NCI-H748 (cell line): ENCODE results near the gene CEP250.
"Not testable (repeated sequence)": the region's sequence is repeated elsewhere in the genome, so short reads cannot be mapped to it uniquely, and the experiment has no call there.

Experiments
- DNase-seq: peaks from one replicate; lab custom pipeline; 2025; ENCODE audit not compliant: unreplicated experiment; lab: John Stamatoyannopoulos, UW

CEP250 gene

GRCh38 chr20:35517767-35518166, 62.4 kb downstream of the CEP250 start:
- not testable (repeated sequence) for DNase-seq

GRCh38 chr20:35518955-35519354, 63.6 kb downstream of the CEP250 start:
- DNase-seq, result no peak

DNA sequence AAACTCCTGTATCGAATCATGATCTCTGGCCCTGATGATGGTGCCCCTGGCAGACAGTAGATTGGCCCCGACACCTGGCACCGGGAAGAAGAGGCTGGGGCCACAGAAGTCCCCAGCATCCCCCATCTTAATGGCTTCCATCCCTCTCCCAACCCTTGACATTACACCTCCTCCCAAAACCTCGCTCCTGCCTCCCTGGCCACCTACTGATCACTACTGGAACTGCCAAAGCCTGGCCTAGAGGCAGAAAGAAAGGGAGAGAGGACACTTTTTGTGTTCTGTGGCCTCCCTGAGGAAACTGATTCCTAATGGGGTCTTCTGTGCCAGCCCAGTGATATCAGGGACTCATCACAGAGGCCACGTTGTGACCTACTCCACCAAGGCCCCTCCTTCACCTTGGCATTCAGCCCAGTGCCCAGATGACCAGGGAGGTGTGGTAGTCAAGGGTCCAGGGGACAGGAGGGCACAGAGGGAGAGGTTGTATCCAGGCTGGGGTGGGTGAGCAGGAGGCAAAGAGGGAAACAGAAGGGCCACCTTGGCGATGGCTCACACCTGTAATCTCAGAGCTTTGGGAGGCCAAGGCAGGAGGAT, 68.0 kb downstream of the CEP250 start:
- no peak for DNase-seq

GRCh38 chr20:35525639-35526038, 70.2 kb downstream of the CEP250 start:
- no peak for DNase-seq

- no peak for DNase-seq
Measured at GRCh38 chr20:35527122-35527769, 71.8 kb downstream of the CEP250 start.

DNA sequence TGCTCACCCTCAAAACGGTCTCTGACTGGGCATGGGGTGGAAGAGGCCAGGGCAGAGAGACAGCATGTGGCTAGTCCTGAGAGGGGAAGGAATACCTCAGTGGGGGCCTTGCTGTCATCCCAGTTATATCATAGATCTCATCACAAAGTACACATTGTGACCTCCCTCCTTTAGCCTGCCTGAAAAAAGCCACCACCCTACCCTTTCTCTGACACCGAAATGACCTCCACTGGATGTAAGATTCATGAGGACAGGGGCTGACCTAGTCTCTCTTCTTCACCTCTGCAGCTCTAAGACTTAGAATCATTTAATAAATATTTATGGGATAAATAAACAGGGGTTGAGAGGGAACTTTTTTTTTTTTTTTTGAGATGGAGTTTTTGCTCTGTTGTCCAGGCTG, 74.2 kb downstream of the CEP250 start, which contains the start of gene C20orf173:
Gene C20orf173 (minus strand): TSS at position 101 of the 400 bp plus-strand sequence. CDS start 279 bp downstream, outside the sequence.
- no peak for DNase-seq

DNA sequence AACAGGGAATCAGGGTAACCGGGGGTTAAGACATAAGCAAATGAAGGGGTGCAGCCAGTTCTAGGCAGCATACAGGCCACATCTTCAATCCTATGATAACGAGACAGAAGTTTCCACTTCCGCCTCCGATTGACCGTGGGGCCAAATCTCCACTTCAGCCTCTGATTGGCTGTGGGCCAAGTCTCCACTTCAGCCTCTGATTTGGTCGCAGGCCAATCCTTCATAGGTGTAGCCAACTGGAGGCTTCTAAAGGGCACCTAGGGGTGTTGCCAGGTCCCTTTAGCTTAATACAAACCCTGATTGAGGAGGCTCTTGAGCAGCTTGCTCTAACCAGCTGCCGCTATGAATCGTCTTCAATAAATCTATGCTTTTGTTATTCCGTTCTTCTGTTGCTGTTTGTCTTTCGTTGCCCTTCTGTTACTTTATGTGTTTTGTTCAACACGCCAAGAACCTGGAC, 84.4 kb downstream of the CEP250 start:
- DNase-seq, result peak; percentile 96

DNA sequence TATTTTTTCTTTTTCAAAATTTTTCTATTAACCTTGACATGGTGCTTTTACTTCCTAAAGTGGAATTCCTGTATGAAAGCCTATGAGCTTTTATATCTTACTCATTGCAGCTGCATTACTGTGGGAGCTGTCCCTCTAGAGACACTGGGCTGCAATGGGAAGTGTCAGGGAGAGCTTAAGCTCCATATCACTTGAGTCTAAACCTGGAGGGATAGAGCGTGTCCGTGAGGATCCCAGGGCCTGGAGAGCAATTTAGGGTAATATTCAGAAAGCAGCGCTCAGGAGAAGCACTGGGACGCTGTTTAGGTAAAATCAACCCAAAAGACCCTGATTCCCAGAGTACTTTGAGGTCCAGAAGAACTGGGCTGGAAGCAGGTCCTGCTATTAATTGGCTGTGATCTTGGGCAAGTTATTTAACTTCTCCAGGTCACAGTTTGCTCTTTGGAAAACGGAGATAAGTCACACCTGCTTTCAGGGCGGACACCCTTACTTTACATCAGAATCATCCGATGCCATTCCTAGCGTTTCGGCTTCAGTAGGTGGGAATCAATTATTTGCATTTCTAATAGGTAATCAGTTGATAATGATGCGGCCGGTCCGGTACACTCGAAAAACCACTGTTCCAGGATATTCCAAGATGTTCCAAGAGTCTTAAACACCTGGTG, 85.9 kb downstream of the CEP250 start:
- DNase-seq, result peak; percentile 11

DNA sequence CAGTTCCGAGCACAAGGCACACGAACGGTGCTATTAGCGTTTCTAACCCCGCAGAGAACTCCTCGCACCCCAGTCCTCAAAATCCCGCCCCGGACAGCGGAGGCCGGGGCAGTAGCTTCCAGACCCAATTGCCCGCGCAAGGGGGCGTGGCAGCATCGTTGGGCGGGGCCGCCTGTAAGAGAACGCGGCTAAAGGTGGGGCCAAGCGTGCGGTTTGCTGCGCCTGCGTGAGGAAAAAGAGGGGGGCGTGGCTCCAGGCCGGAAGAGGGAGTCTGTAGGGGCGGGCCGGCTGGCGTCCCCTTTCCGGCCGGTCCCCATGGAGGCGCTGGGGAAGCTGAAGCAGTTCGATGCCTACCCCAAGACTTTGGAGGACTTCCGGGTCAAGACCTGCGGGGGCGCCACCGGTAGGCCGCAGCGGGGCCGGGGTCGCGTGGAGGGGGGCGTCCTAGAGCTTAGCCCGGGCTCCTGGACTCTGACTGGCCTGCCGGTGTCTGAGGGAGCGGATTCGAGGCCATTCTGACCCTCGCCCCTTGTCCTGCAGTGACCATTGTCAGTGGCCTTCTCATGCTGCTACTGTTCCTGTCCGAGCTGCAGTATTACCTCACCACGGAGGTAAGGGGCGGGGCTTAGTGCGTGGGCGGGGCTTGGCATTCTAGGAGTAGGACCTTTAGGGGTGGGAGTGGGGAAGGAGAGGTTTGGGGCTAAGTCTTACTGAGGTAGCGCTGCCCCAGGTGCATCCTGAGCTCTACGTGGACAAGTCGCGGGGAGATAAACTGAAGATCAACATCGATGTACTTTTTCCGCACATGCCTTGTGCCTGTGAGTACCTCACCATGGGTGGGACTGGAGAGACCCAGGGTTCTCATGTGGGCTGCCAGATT, 86.6 kb downstream of the CEP250 start, which contains the start of gene ERGIC3:
Gene ERGIC3 (plus strand): TSS at position 296 of the 880 bp plus-strand sequence. CDS start 20 bp downstream, at position 316.
- DNase-seq, result peak; percentile 97

- DNase-seq, result no peak
Measured at GRCh38 chr20:35542990-35543389, 87.6 kb downstream of the CEP250 start.

DNA sequence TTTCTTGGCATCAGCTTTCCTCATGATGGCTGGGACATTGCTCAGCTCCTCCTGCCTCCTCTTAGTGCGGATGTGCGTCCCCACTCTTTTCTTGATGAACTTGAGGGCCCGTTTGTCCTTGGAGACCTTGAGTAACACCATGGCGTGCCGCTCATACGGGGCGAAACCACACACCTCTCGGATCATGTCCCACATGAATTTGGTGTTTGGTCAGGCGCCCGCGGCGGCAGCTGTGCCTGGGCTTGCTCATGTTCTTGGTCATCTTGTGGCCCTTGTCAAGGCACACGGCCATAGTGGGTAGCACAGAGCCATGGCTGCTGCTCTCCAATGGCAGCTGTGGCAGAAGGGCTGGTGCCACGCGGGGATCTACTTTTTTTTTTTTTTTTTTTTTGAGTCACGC, 89.0 kb downstream of the CEP250 start:
- DNase-seq, result no peak

DNA sequence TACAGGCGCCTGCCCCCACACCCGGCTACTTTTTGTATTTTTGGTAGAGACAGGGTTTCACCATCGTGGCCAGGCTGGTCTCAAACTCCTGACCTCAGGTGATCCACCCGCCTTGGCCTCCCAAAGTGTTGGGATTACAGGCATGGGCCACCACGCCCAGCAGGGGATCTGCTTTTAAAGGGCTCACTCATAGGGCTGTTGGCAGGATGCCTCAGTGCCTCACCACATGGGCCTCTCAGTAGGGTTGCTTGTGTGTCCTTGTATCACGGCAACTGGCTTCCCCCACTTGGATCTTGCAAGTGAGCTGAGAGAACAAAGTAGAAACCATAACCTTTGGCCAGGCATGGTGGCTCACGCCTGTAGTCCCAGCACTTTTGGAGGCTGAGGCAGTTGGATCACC, 89.5 kb downstream of the CEP250 start:
- DNase-seq, result not testable (repeated sequence)

GRCh38 chr20:35546127-35546526, 90.7 kb downstream of the CEP250 start:
- DNase-seq, result no peak

DNA sequence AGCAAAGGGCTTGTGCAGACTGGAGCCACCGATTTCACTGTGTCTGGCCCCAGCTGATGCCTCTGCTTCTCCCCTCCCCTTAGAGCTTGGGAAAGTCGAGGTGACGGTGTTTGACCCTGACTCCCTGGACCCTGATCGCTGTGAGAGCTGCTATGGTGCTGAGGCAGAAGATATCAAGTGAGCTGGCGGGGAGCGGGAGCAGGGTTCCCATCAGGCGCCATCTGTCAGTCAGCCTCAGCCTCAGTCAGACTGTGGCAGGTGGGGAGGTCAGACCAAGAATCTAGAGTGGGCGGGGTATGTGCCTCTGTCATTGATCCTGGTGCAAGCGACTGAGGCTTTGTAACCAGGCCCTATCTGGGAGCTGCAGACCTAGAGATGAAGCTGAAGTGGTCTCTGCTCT, 91.9 kb downstream of the CEP250 start:
- DNase-seq, result no peak

DNA sequence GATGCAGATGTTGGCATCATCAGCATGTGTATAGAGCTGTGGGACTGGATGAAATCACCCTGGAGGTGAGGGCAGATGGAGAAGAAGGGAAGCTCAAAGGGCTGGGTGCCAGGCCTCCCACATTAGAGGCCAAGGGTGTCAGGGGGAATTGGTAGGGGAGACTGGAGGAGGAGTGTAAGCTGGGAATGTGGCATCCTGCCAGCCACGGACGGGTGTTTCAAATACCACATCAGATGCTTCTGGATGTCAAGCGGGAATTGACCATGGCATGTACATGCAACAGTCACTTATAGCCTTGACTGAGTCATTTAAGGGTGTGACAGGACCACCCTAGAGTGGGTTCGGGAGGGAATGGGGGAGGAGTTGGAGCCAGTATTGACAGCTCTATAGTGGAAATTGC, 96.1 kb downstream of the CEP250 start:
- no peak for DNase-seq

- no peak for DNase-seq
Measured at GRCh38 chr20:35552914-35553313, 97.5 kb downstream of the CEP250 start.

- DNase-seq, result not testable (repeated sequence)
Measured at GRCh38 chr20:35555461-35555860, 100.1 kb downstream of the CEP250 start.

- no peak for DNase-seq
Measured at GRCh38 chr20:35555951-35556645, 100.7 kb downstream of the CEP250 start.

GRCh38 chr20:35556871-35557270, 101.5 kb downstream of the CEP250 start:
- DNase-seq, result no peak

- no peak for DNase-seq
Measured at GRCh38 chr20:35558451-35558850, 103.1 kb downstream of the CEP250 start.
